ENCODE results near the gene ZC3H12D.
"Not testable (repeated sequence)": the region's sequence is repeated elsewhere in the genome, so short reads cannot be mapped to it uniquely, and the experiment has no call there.

Gene ZC3H12D

GRCh38 chr6:149503872-149504271 lies 19.1 kb upstream of the ZC3H12D start:
- TF ChIP-seq CTCF (IDR thresholded peaks at IDR 0.05; ENCODE audit: borderline replicate concordance, insufficient read depth, low read depth, low read length), result no peak
- H3K4me3 ChIP-seq (ENCODE audit: low read depth, low read length), result no peak overlapping the region

- no peak overlapping the region for H3K4me3 ChIP-seq (ENCODE audit: low read depth, low read length)
- no peak for TF ChIP-seq CTCF (IDR thresholded peaks at IDR 0.05; ENCODE audit: borderline replicate concordance, insufficient read depth, low read depth, low read length)
Observed at GRCh38 chr6:149503276-149503675, 18.5 kb upstream of the ZC3H12D start.

- no peak for TF ChIP-seq CTCF (IDR thresholded peaks at IDR 0.05; ENCODE audit: borderline replicate concordance, insufficient read depth, low read depth, low read length)
- no peak overlapping the region for H3K4me3 ChIP-seq (ENCODE audit: low read depth, low read length)
Observed at GRCh38 chr6:149501768-149502167, 17.0 kb upstream of the ZC3H12D start.

DNA sequence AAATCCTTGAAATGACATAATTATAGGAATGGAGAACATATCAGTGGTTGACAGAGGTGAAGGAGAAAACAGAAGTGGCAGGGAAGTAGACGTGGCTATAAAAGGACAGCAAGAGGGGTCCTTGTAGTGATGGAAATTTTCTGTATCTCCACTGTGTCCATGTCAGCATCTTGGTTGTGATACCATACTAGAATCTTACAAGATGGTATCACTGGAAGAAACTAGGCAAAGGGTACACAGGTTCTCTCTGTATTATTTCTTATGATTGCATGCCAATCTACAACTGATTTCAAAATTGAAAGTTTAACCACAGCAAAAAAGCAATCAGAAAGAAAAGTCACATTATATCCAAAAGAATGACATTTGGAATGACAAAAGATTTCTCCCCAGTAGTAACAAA lies 16.4 kb upstream of the ZC3H12D start:
- TF ChIP-seq CTCF (IDR thresholded peaks at IDR 0.05; ENCODE audit: borderline replicate concordance, insufficient read depth, low read depth, low read length), result no peak

DNA sequence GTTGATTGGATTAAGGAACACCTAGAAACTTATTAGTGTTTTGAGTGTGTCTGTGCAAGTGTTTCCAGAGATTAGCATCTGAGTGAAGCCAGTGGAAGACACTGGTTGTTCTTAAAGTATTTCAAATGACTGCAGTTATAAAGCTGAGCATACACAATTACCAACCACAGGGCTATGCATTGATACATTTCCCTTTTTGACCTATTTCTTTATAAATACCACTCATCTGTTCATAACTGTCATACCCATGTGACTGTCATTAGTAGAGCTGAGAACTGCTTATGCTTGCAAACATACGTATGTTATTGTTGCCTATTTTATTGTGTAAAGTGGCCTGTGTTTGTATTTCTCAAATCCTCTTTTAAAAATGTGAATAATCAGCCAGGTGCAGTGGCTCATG lies 15.3 kb upstream of the ZC3H12D start:
- TF ChIP-seq CTCF (IDR thresholded peaks at IDR 0.05; ENCODE audit: borderline replicate concordance, insufficient read depth, low read depth, low read length), result no peak
- H3K4me3 ChIP-seq (ENCODE audit: low read depth, low read length), result no peak overlapping the region

More for the DNA sequence above, 16.4 kb upstream of the ZC3H12D start:
- no peak overlapping the region for H3K4me3 ChIP-seq (ENCODE audit: low read depth, low read length)

DNA sequence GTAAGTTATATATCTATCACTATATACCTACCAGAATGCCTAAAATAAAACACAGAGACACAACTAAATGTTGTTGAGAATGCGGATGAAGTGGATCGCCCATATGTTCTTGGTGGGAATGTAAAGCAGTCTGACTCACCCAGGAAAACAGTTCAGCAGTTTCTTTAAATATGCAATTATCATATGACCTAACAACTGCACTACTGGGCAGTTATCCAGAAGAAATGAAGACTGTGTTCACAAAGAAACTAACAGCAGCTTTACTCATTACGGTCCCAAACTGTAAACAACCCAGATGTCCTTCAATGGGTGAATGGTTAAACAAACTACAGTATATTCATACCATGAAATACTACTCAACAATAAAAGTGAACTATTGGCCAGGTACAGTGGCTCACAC lies 14.3 kb upstream of the ZC3H12D start:
- no peak overlapping the region for H3K4me3 ChIP-seq (ENCODE audit: low read depth, low read length)
- no peak for TF ChIP-seq CTCF (IDR thresholded peaks at IDR 0.05; ENCODE audit: borderline replicate concordance, insufficient read depth, low read depth, low read length)

- H3K4me3 ChIP-seq (ENCODE audit: low read depth, low read length), result no peak overlapping the region
- no peak for TF ChIP-seq CTCF (IDR thresholded peaks at IDR 0.05; ENCODE audit: borderline replicate concordance, insufficient read depth, low read depth, low read length)
Observed at GRCh38 chr6:149497365-149497764, 12.6 kb upstream of the ZC3H12D start.

GRCh38 chr6:149496597-149496996 lies 11.8 kb upstream of the ZC3H12D start:
- H3K4me3 ChIP-seq (ENCODE audit: low read depth, low read length), result not testable (repeated sequence)

- H3K4me3 ChIP-seq (ENCODE audit: low read depth, low read length), result not testable (repeated sequence)
Observed at GRCh38 chr6:149495349-149496016, 10.7 kb upstream of the ZC3H12D start.

GRCh38 chr6:149494810-149495209 lies 10.0 kb upstream of the ZC3H12D start:
- H3K4me3 ChIP-seq (ENCODE audit: low read depth, low read length), result not testable (repeated sequence)

Measured in GM12875 (cell line).